SK-N-SH (cell line): ENCODE measurements around the gene CBS. TPM values are rescaled to one million over a fixed set of nuclear protein-coding genes. Genes with fewer than 3 reads are reported as not detected.

ENCODE experiments used
- CTCF ChIA-PET: fragments of 300-600, 350-600 bp; formaldehyde crosslinking; extraction: SDS; loops from one replicate; lab custom pipeline; 2021; lab: Yijun Ruan, JAX
- POLR2A ChIA-PET: fragments of 350-600 bp; sonication (Branson Sonifier 250); formaldehyde crosslinking; extraction: SDS; loops from one replicate; lab custom pipeline; 2020; ENCODE audit warnings: antibody characterized with exemption, inconsistent platforms; lab: Yijun Ruan, JAX
- DNase-seq: peaks from one replicate; pipeline ENCODE4 v3.0.0; 2012
- H2AFZ ChIP-seq: fragments of 200-600 bp; sonication (generic); 2 replicates; pipeline ENCODE4 v1.8.1; 2016; ENCODE audit warnings: antibody characterized with exemption, mild to moderate bottlenecking, low read depth
- H3F3A ChIP-seq: fragments of 200-600 bp; sonication (generic); replicated peaks from 2 replicates; pipeline ENCODE3; 2016; ENCODE audit warnings: antibody characterized with exemption, mild to moderate bottlenecking; ENCODE audit not compliant: insufficient read depth
- H3K27ac ChIP-seq, 2 experiments: fragments of 200-500 bp in 1 of 2; fragments of 200-600 bp in 1 of 2; sonication (Bioruptor generic) in 1 of 2; sonication (generic), shearing (Covaris generic) in 1 of 2; 2 replicates each; pipeline versions ENCODE4 v1.5.1 to v1.6.1; 2014 to 2016; ENCODE audit warnings: low read depth in 2 of 2, inconsistent platforms in 1 of 2, low read length in 1 of 2, mild to moderate bottlenecking in 1 of 2, mixed read lengths in 1 of 2
- H3K27me3 ChIP-seq: fragments of 200-600 bp; sonication (generic), shearing (Covaris generic); 2 replicates; pipeline ENCODE4 v1.6.1; 2016; ENCODE audit warnings: mixed run types; ENCODE audit not compliant: insufficient read depth
- H3K36me3 ChIP-seq, 2 experiments: fragments of 200-500 bp in 1 of 2; fragments of 200-600 bp in 1 of 2; sonication (Bioruptor generic) in 1 of 2; sonication (generic) in 1 of 2; replicated peaks in 1 of 2; 2 replicates each; pipeline versions ENCODE3 to v1.5.1; 2014 to 2016; ENCODE audit warnings: low read length in 1 of 2, mild to moderate bottlenecking in 1 of 2; ENCODE audit not compliant: insufficient read depth in 2 of 2, control insufficient read depth in 1 of 2
- H3K4me1 ChIP-seq, 2 experiments: fragments of 200-500 bp in 1 of 2; fragments of 200-600 bp in 1 of 2; sonication (Bioruptor generic) in 1 of 2; sonication (generic), shearing (Covaris generic) in 1 of 2; 2 replicates each; pipeline versions ENCODE4 v1.5.1 to v1.6.1; 2014 to 2016; ENCODE audit warnings: low read depth in 1 of 2, low read length in 1 of 2, mixed run types in 1 of 2; ENCODE audit not compliant: insufficient read depth in 2 of 2, control insufficient read depth in 1 of 2
- H3K4me2 ChIP-seq: fragments of 200-600 bp; sonication (generic), shearing (Covaris generic); 2 replicates; pipeline ENCODE4 v1.6.1; 2017; ENCODE audit warnings: mixed run types
- H3K4me3 ChIP-seq, 2 experiments: fragments of 200-500 bp in 1 of 2; fragments of 200-600 bp in 1 of 2; sonication (Bioruptor generic) in 1 of 2; sonication (generic), shearing (Covaris generic) in 1 of 2; 2 replicates each; pipeline versions ENCODE4 v1.5.1 to v1.8.1; 2014 to 2016; ENCODE audit warnings: low read depth in 2 of 2, inconsistent platforms in 1 of 2, low read length in 1 of 2, mild to moderate bottlenecking in 1 of 2, mixed read lengths in 1 of 2, moderate library complexity in 1 of 2
- H3K79me2 ChIP-seq: fragments of 200-600 bp; sonication (generic); 2 replicates; pipeline ENCODE4 v1.8.1; 2017; ENCODE audit warnings: mild to moderate bottlenecking; ENCODE audit not compliant: insufficient read depth
- H3K9ac ChIP-seq: fragments of 200-600 bp; sonication (generic); 2 replicates; pipeline ENCODE4 v1.6.1; 2017; ENCODE audit warnings: mixed run types
- H3K9me2 ChIP-seq: fragments of 200-600 bp; sonication (generic); 2 replicates; pipeline ENCODE4 v1.6.1; 2017; ENCODE audit warnings: mixed run types
- H3K9me3 ChIP-seq: fragments of 200-600 bp; sonication (generic); 2 replicates; pipeline ENCODE4 v1.6.1; 2017; ENCODE audit warnings: mixed run types, mild to moderate bottlenecking, moderate library complexity
- H4K20me1 ChIP-seq: fragments of 200-600 bp; sonication (generic); 2 replicates; pipeline ENCODE4 v1.6.1; 2017; ENCODE audit warnings: mild to moderate bottlenecking, mixed run types; ENCODE audit not compliant: insufficient read depth
- ELF1 ChIP-seq: IDR thresholded peaks from 2 replicates; pipeline ENCODE4 v1.4.0; 2012
- EP300 ChIP-seq, 2 experiments: IDR thresholded peaks; 2 replicates each; pipeline versions ENCODE4 v1.4.0 to v1.6.1; 2012; ENCODE audit warnings: borderline replicate concordance in 1 of 2, low read depth in 1 of 2, low read length in 1 of 2
- FOSL2 ChIP-seq: IDR thresholded peaks from 2 replicates; pipeline ENCODE4 v1.4.0; 2012; ENCODE audit warnings: low read depth, mild to moderate bottlenecking, moderate library complexity, borderline replicate concordance
- FOXJ3 ChIP-seq: sonication (generic); formaldehyde crosslinking; IDR thresholded peaks from 2 replicates; pipeline ENCODE4 v1.5.1; 2020; ENCODE audit warnings: mild to moderate bottlenecking, missing genetic modification reagents
- FOXM1 ChIP-seq: IDR thresholded peaks from 2 replicates; pipeline ENCODE4 v1.4.0; 2012; ENCODE audit warnings: low read depth, mild to moderate bottlenecking
- GABPA ChIP-seq: IDR thresholded peaks from 2 replicates; pipeline ENCODE4 v1.4.0; 2012; ENCODE audit warnings: low read depth, mild to moderate bottlenecking
- IRF3 ChIP-seq: fragments of 150-350 bp; IDR thresholded peaks from 2 replicates; pipeline ENCODE4 v1.6.1; 2016; ENCODE audit warnings: mild to moderate bottlenecking, low read depth, low read length
- JUND ChIP-seq: IDR thresholded peaks from 2 replicates; pipeline ENCODE4 v1.4.0; 2012
- MEF2A ChIP-seq: IDR thresholded peaks from 2 replicates; pipeline ENCODE4 v1.4.0; 2012; ENCODE audit warnings: low read depth, borderline replicate concordance
- MXI1 ChIP-seq: IDR thresholded peaks from 2 replicates; pipeline ENCODE4 v1.6.1; 2012; ENCODE audit warnings: mild to moderate bottlenecking, low read depth, low read length, improper control_type of control experiment
- NFIC ChIP-seq: IDR thresholded peaks from 2 replicates; pipeline ENCODE4 v1.4.0; 2012; ENCODE audit warnings: borderline replicate concordance
- NRF1 ChIP-seq: IDR thresholded peaks from 2 replicates; pipeline ENCODE4 v1.6.1; 2012; ENCODE audit warnings: low read depth, mild to moderate bottlenecking, low read length
- POLR2AphosphoS5 ChIP-seq: IDR thresholded peaks from 2 replicates; pipeline ENCODE4 v1.6.1; 2012; ENCODE audit warnings: low read depth, low read length
- RAD21 ChIP-seq: IDR thresholded peaks from 2 replicates; pipeline ENCODE4 v1.6.1; 2012; ENCODE audit warnings: mild to moderate bottlenecking, low read length
- RFX5 ChIP-seq: IDR thresholded peaks from 2 replicates; pipeline ENCODE4 v1.6.1; 2012; ENCODE audit warnings: mild to moderate bottlenecking, improper control_type of control experiment, low read length
- RXRA ChIP-seq: IDR thresholded peaks from 2 replicates; pipeline ENCODE4 v1.4.0; 2012; ENCODE audit warnings: low read depth, mild to moderate bottlenecking, borderline replicate concordance
- SMC3 ChIP-seq: IDR thresholded peaks from 2 replicates; pipeline ENCODE4 v1.6.1; 2012; ENCODE audit warnings: low read depth, low read length, improper control_type of control experiment
- TAF1 ChIP-seq: IDR thresholded peaks from 2 replicates; pipeline ENCODE4 v1.6.1; 2012; ENCODE audit warnings: low read depth, mild to moderate bottlenecking, low read length, moderate library complexity, borderline replicate concordance
- TCF12 ChIP-seq: IDR thresholded peaks from 2 replicates; pipeline ENCODE4 v1.4.0; 2012
- TEAD4 ChIP-seq: IDR thresholded peaks from 2 replicates; pipeline ENCODE4 v1.4.0; 2012; ENCODE audit warnings: mild to moderate bottlenecking, borderline replicate concordance; ENCODE audit not compliant: insufficient read depth
- USF2 ChIP-seq: fragments of 150-350 bp; IDR thresholded peaks from 2 replicates; pipeline ENCODE4 v1.6.1; 2017; ENCODE audit warnings: antibody characterized with exemption, low read length, low read depth, borderline replicate concordance
- YY1 ChIP-seq: IDR thresholded peaks from 2 replicates; pipeline ENCODE4 v1.4.0; 2012; ENCODE audit warnings: low read depth, mild to moderate bottlenecking
- ZBTB33 ChIP-seq: IDR thresholded peaks from 2 replicates; pipeline ENCODE4 v1.4.0; 2012; ENCODE audit warnings: low read depth, borderline replicate concordance
- WGBS: methylation state at CpG from one replicate; pipeline ENCODE4 v1.1.6; 2017; ENCODE audit warnings: low lambda C conversion rate; 5-methylcytosine and 5-hydroxymethylcytosine counted together
- polyA plus RNA-seq, 3 experiments: library from polyadenylated mRNA; depleted of rRNA; stranded (reverse); fragments of >200 nt; gene quantifications; 2 replicates each; pipeline ENCODE4 v1.2.3, GENCODE V29; 2012
- TF ChIP-seq, protein P1 (sequence below): IDR thresholded peaks from 2 replicates; pipeline ENCODE4 v1.4.0; 2012; ENCODE audit warnings: low read depth
- TF ChIP-seq, protein P2 (sequence below): fragments of 200-600 bp; sonication (generic); IDR thresholded peaks from 2 replicates; pipeline ENCODE4 v1.6.1; 2017; ENCODE audit warnings: antibody characterized with exemption, mild to moderate bottlenecking, moderate library complexity
- TF ChIP-seq, protein P3 (sequence below): IDR thresholded peaks from 2 replicates; pipeline ENCODE4 v1.4.0; 2012; ENCODE audit warnings: low read depth, borderline replicate concordance

Gene CBS
- polyA plus RNA-seq, 1 of the 3 experiments (the other 2 are of a cell fraction): 15.1 TPM

- peaks cover 0 to 17% of the 10 kb centered on the region in 2 experiments; a peak in 2 of 4 replicates for H3K4me1 ChIP-seq
- no peak overlapping the region for H3K4me2 ChIP-seq
- WGBS: 82% methylated on average over 13 of the region's 13 CpGs
- peak; percentile 85 for DNase-seq
- no peaks in the 10 kb centered on the region for H3K27me3 ChIP-seq
- H3F3A ChIP-seq: no peaks in the 10 kb centered on the region
- H3K9me3 ChIP-seq: no peaks in the 10 kb centered on the region
- no peak overlapping the region for H2AFZ ChIP-seq
- no peak overlapping the region for H3K9ac ChIP-seq
- H3K36me3 ChIP-seq: peaks cover 14 to 23% of the 10 kb centered on the region in 2 experiments
- ChIA-PET POLR2A (no interaction called here), CTCF (interaction anchor here (1.0 kb wide), 1 partner anchor 10 kb away, joined by 3 read pairs; no protein-coding TSS in a partner anchor)
- H4K20me1 ChIP-seq: no peaks in the 10 kb centered on the region
- no peak overlapping the region; a peak in 1 of 4 replicates for H3K4me3 ChIP-seq
- H3K79me2 ChIP-seq: no peaks in the 10 kb centered on the region
- peak overlapping the region in 1 of 2 experiments; percentile 67; a peak in 2 of 4 replicates for H3K27ac ChIP-seq
- no peaks in the 10 kb centered on the region for H3K9me2 ChIP-seq
- TF ChIP-seq YY1 (no peak), FOXM1 (no peak), MEF2A (no peak), NRF1 (no peak), SMC3 (no peak), TAF1 (no peak), ZBTB33 (no peak), MXI1 (peak; percentile 92), RAD21 (no peak), TEAD4 (no peak), RXRA (no peak), FOXJ3 (CRISPR knock-in tag) (no peak), ELF1 (no peak), NFIC (no peak), TCF12 (no peak), RFX5 (0 out of 2 replicates have a peak, but pooled peaks have one; percentile 9), IRF3 (no peak), JUND (no peak), EP300 (IDR thresholded peaks at IDR 0.05; ENCODE audit: borderline replicate concordance in 1 of 2, low read depth in 1 of 2, low read length in 1 of 2) (no peak), GABPA (no peak), POLR2AphosphoS5 (no peak), FOSL2 (no peak), USF2 (no peak)
- TF ChIP-seq, protein P1, sequence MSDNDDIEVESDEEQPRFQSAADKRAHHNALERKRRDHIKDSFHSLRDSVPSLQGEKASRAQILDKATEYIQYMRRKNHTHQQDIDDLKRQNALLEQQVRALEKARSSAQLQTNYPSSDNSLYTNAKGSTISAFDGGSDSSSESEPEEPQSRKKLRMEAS: no peak
- TF ChIP-seq, protein P2, sequence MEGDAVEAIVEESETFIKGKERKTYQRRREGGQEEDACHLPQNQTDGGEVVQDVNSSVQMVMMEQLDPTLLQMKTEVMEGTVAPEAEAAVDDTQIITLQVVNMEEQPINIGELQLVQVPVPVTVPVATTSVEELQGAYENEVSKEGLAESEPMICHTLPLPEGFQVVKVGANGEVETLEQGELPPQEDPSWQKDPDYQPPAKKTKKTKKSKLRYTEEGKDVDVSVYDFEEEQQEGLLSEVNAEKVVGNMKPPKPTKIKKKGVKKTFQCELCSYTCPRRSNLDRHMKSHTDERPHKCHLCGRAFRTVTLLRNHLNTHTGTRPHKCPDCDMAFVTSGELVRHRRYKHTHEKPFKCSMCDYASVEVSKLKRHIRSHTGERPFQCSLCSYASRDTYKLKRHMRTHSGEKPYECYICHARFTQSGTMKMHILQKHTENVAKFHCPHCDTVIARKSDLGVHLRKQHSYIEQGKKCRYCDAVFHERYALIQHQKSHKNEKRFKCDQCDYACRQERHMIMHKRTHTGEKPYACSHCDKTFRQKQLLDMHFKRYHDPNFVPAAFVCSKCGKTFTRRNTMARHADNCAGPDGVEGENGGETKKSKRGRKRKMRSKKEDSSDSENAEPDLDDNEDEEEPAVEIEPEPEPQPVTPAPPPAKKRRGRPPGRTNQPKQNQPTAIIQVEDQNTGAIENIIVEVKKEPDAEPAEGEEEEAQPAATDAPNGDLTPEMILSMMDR: no peak
- TF ChIP-seq, protein P3, sequence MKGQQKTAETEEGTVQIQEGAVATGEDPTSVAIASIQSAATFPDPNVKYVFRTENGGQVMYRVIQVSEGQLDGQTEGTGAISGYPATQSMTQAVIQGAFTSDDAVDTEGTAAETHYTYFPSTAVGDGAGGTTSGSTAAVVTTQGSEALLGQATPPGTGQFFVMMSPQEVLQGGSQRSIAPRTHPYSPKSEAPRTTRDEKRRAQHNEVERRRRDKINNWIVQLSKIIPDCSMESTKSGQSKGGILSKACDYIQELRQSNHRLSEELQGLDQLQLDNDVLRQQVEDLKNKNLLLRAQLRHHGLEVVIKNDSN: no peak
Observed at GRCh38 chr21:43016728-43017127, 58.9 kb downstream of the CBS start.
